CD4-positive, alpha-beta memory T cell (primary cell): ENCODE results near the gene CNTNAP4. TPM values are rescaled to one million over a fixed set of nuclear protein-coding genes. Genes with fewer than 3 reads are reported as not detected.

Experiments used
- CTCF ChIA-PET: fragments of 350-600 bp; sonication (Branson Sonifier 250); formaldehyde crosslinking; loops from one replicate; lab custom pipeline; 2021; ENCODE audit warnings: inconsistent platforms; ENCODE audit not compliant: partially characterized antibody; lab: Charles Lee
- POLR2A ChIA-PET: fragments of 350-600 bp; sonication (Branson Sonifier 250); formaldehyde crosslinking; loops from one replicate; lab custom pipeline; 2021; ENCODE audit not compliant: partially characterized antibody; lab: Charles Lee
- DNase-seq, 5 donors: peaks; one replicate each; pipeline versions ENCODE4 v3.0.0 to v3.0.0-alpha.2; 2020 to 2022; ENCODE audit warnings: mixed read lengths in 1 of 5
- H3K27ac ChIP-seq: one replicate; pipeline ENCODE4 v1.7.0; 2013; ENCODE audit warnings: low read depth, low read length
- H3K27me3 ChIP-seq: 2 replicates; pipeline ENCODE4 v1.7.0; 2013; ENCODE audit warnings: mild to moderate bottlenecking, low read length, moderate library complexity; ENCODE audit not compliant: insufficient read depth
- H3K36me3 ChIP-seq: 2 replicates; pipeline ENCODE4 v1.7.0; 2013; ENCODE audit warnings: mild to moderate bottlenecking, low read length, moderate library complexity; ENCODE audit not compliant: insufficient read depth
- H3K4me1 ChIP-seq: 2 replicates; pipeline ENCODE4 v1.7.0; 2013; ENCODE audit warnings: mild to moderate bottlenecking, low read length, moderate library complexity; ENCODE audit not compliant: insufficient read depth
- H3K4me3 ChIP-seq, 2 donors: one replicate each; pipeline ENCODE4 v1.7.0; 2013; ENCODE audit warnings: low read length in 2 of 2, mild to moderate bottlenecking in 1 of 2
- H3K9me3 ChIP-seq, 2 donors: one replicate each; pipeline ENCODE4 v1.7.0; 2013; ENCODE audit warnings: low read length in 2 of 2, control low read depth in 1 of 2; ENCODE audit not compliant: control insufficient read depth in 1 of 2
- H3K27ac Mint-ChIP-seq, 7 donors: one replicate each; pipeline ENCODE4 v1.8.0; 2020 to 2021; ENCODE audit warnings: mixed read lengths in 7 of 7, mild to moderate bottlenecking in 6 of 7, inconsistent platforms in 3 of 7, moderate library complexity in 3 of 7
- H3K27me3 Mint-ChIP-seq, 2 donors: one replicate each; pipeline ENCODE4 v1.8.0; 2020 to 2021; ENCODE audit warnings: mixed read lengths in 2 of 2
- H3K36me3 Mint-ChIP-seq, 2 donors: one replicate each; pipeline ENCODE4 v1.8.0; 2020 to 2021; ENCODE audit warnings: mixed read lengths in 2 of 2, inconsistent platforms in 1 of 2, mild to moderate bottlenecking in 1 of 2
- H3K4me1 Mint-ChIP-seq, 4 donors: one replicate each; pipeline ENCODE4 v1.8.0; 2020 to 2021; ENCODE audit warnings: mixed read lengths in 4 of 4, mild to moderate bottlenecking in 1 of 4
- H3K4me3 Mint-ChIP-seq, 8 donors: one replicate each; pipeline ENCODE4 v1.8.0; 2020 to 2021; ENCODE audit warnings: mixed read lengths in 8 of 8, mild to moderate bottlenecking in 7 of 8, moderate library complexity in 6 of 8, inconsistent platforms in 3 of 8
- H3K9me3 Mint-ChIP-seq, 8 donors: one replicate each; pipeline ENCODE4 v1.8.0; 2020 to 2021; ENCODE audit warnings: mixed read lengths in 8 of 8, mild to moderate bottlenecking in 5 of 8, inconsistent platforms in 3 of 8, moderate library complexity in 1 of 8
- intact Hi-C: fragments of 100-400 bp; cut with micrococcal nuclease; formaldehyde crosslinking; loops from one replicate; pipeline ENCODE4 v1.15.1; 2023
- polyA plus RNA-seq, 2 donors: library from polyadenylated mRNA; unstranded; fragments of 300-500 nt; fragmentation: Illumina TruSeq; gene quantifications; one replicate each; pipeline ENCODE4 v1.2.3, GENCODE V29; 2021
- total RNA-seq, 2 experiments: library from RNA; stranded (reverse); gene quantifications; one replicate each; pipeline ENCODE4 v1.2.3, GENCODE V29; 2021

The CNTNAP4 gene
- total and polyA plus RNA-seq, 4 experiments from 2014 or later: not detected

GRCh38 chr16:76487411-76488064, 210.3 kb downstream of the CNTNAP4 start:
- no peak overlapping the region for H3K27ac ChIP-seq
- H3K36me3 ChIP-seq: no peaks in the 10 kb centered on the region
- no peak for DNase-seq
- H3K4me1 ChIP-seq: no peaks in the 10 kb centered on the region
- Mint-ChIP-seq H3K9me3 (peaks cover 1 to 18% (median 4%) of the 10 kb centered on the region in 8 donors), H3K4me1 (no peaks in the 10 kb centered on the region), H3K36me3 (no peaks in the 10 kb centered on the region), H3K27ac (no peak overlapping the region), H3K4me3 (no peak overlapping the region), H3K27me3 (no peaks in the 10 kb centered on the region)
- H3K27me3 ChIP-seq: no peaks in the 10 kb centered on the region
- ChIA-PET CTCF (no interaction called here), POLR2A (no interaction called here)
- no peak overlapping the region for H3K4me3 ChIP-seq
- no peaks in the 10 kb centered on the region for H3K9me3 ChIP-seq
- intact Hi-C loops: no loop called here

- intact Hi-C loops: no loop called here
- peaks cover 1 to 18% (median 4%) of the 10 kb centered on the region in 8 donors for H3K9me3 Mint-ChIP-seq
- Histone ChIP-seq H3K4me1 (no peaks in the 10 kb centered on the region), H3K4me3 (no peak overlapping the region), H3K9me3 (no peaks in the 10 kb centered on the region), H3K27me3 (no peaks in the 10 kb centered on the region), H3K36me3 (no peaks in the 10 kb centered on the region), H3K27ac (no peak overlapping the region)
- no peak overlapping the region for H3K4me3 Mint-ChIP-seq
- POLR2A ChIA-PET: no interaction called here
- H3K27ac Mint-ChIP-seq: no peak overlapping the region
- DNase-seq: no peak
- no peaks in the 10 kb centered on the region for H3K36me3 Mint-ChIP-seq
- no peaks in the 10 kb centered on the region for H3K4me1 Mint-ChIP-seq
- no peaks in the 10 kb centered on the region for H3K27me3 Mint-ChIP-seq
- CTCF ChIA-PET: no interaction called here
Measured at GRCh38 chr16:76488065-76488417, 210.8 kb downstream of the CNTNAP4 start.

- ChIA-PET POLR2A (no interaction called here), CTCF (no interaction called here)
- no peak overlapping the region for H3K27ac ChIP-seq
- no peaks in the 10 kb centered on the region for H3K27me3 ChIP-seq
- Mint-ChIP-seq H3K4me3 (no peak overlapping the region), H3K9me3 (peaks cover 1 to 18% (median 3%) of the 10 kb centered on the region in 8 donors), H3K4me1 (no peaks in the 10 kb centered on the region), H3K27ac (no peak overlapping the region), H3K27me3 (no peaks in the 10 kb centered on the region), H3K36me3 (no peaks in the 10 kb centered on the region)
- no peaks in the 10 kb centered on the region for H3K36me3 ChIP-seq
- H3K4me1 ChIP-seq: no peaks in the 10 kb centered on the region
- no peak for DNase-seq
- no peak overlapping the region for H3K4me3 ChIP-seq
- no peaks in the 10 kb centered on the region for H3K9me3 ChIP-seq
- intact Hi-C loops: no loop called here
Measured at GRCh38 chr16:76490036-76490639, 212.9 kb downstream of the CNTNAP4 start.

- H3K36me3 Mint-ChIP-seq: no peaks in the 10 kb centered on the region
- peaks cover 2 to 17% (median 6%) of the 10 kb centered on the region in 8 donors for H3K9me3 Mint-ChIP-seq
- no peak for DNase-seq
- H3K27me3 Mint-ChIP-seq: no peaks in the 10 kb centered on the region
- H3K27me3 ChIP-seq: no peaks in the 10 kb centered on the region
- POLR2A ChIA-PET: no interaction called here
- H3K27ac ChIP-seq: no peak overlapping the region
- intact Hi-C loops: no loop called here
- no peaks in the 10 kb centered on the region for H3K36me3 ChIP-seq
- no peak overlapping the region for H3K4me3 ChIP-seq
- no peaks in the 10 kb centered on the region for H3K4me1 ChIP-seq
- H3K4me1 Mint-ChIP-seq: no peaks in the 10 kb centered on the region
- no peaks in the 10 kb centered on the region for H3K9me3 ChIP-seq
- CTCF ChIA-PET: no interaction called here
- H3K27ac Mint-ChIP-seq: no peak overlapping the region
- no peak overlapping the region for H3K4me3 Mint-ChIP-seq
Measured at GRCh38 chr16:76500006-76500405, 222.8 kb downstream of the CNTNAP4 start.

- intact Hi-C loops: no loop called here
- ChIA-PET POLR2A (no interaction called here), CTCF (no interaction called here)
Measured at GRCh38 chr16:76502063-76502462, 224.9 kb downstream of the CNTNAP4 start.

GRCh38 chr16:76502555-76502954, 225.4 kb downstream of the CNTNAP4 start:
- H3K4me3 ChIP-seq: no peak overlapping the region
- H3K27ac Mint-ChIP-seq: no peak overlapping the region
- H3K9me3 ChIP-seq: no peaks in the 10 kb centered on the region
- H3K9me3 Mint-ChIP-seq: peaks cover 2 to 17% (median 5%) of the 10 kb centered on the region in 8 donors
- H3K27me3 ChIP-seq: no peaks in the 10 kb centered on the region
- no peaks in the 10 kb centered on the region for H3K4me1 Mint-ChIP-seq
- H3K27ac ChIP-seq: no peak overlapping the region
- no peaks in the 10 kb centered on the region for H3K27me3 Mint-ChIP-seq
- H3K36me3 ChIP-seq: no peaks in the 10 kb centered on the region
- ChIA-PET POLR2A (no interaction called here), CTCF (no interaction called here)
- no peak overlapping the region for H3K4me3 Mint-ChIP-seq
- DNase-seq: no peak
- intact Hi-C loops: no loop called here
- H3K36me3 Mint-ChIP-seq: no peaks in the 10 kb centered on the region
- H3K4me1 ChIP-seq: no peaks in the 10 kb centered on the region

More at GRCh38 chr16:76502063-76502462, 224.9 kb downstream of the CNTNAP4 start:
- H3K9me3 ChIP-seq: no peaks in the 10 kb centered on the region
- no peaks in the 10 kb centered on the region for H3K27me3 ChIP-seq
- H3K4me3 ChIP-seq: no peak overlapping the region
- no peak for DNase-seq
- H3K27me3 Mint-ChIP-seq: no peaks in the 10 kb centered on the region
- no peaks in the 10 kb centered on the region for H3K36me3 Mint-ChIP-seq
- H3K4me3 Mint-ChIP-seq: no peak overlapping the region
- H3K9me3 Mint-ChIP-seq: peaks cover 2 to 17% (median 5%) of the 10 kb centered on the region in 8 donors
- H3K27ac ChIP-seq: no peak overlapping the region
- H3K4me1 ChIP-seq: no peaks in the 10 kb centered on the region
- H3K4me1 Mint-ChIP-seq: no peaks in the 10 kb centered on the region
- H3K36me3 ChIP-seq: no peaks in the 10 kb centered on the region
- H3K27ac Mint-ChIP-seq: no peak overlapping the region

- no peak overlapping the region for H3K27ac Mint-ChIP-seq
- H3K9me3 ChIP-seq: no peaks in the 10 kb centered on the region
- no peaks in the 10 kb centered on the region for H3K4me1 Mint-ChIP-seq
- H3K9me3 Mint-ChIP-seq: peaks cover 2 to 17% (median 5%) of the 10 kb centered on the region in 8 donors
- H3K4me3 Mint-ChIP-seq: no peak overlapping the region
- ChIA-PET CTCF (no interaction called here), POLR2A (no interaction called here)
- DNase-seq: no peak
- no peaks in the 10 kb centered on the region for H3K4me1 ChIP-seq
- intact Hi-C loops: no loop called here
- H3K4me3 ChIP-seq: no peak overlapping the region
- H3K36me3 Mint-ChIP-seq: no peaks in the 10 kb centered on the region
- H3K27me3 ChIP-seq: no peaks in the 10 kb centered on the region
- no peaks in the 10 kb centered on the region for H3K36me3 ChIP-seq
- no peak overlapping the region for H3K27ac ChIP-seq
- H3K27me3 Mint-ChIP-seq: no peaks in the 10 kb centered on the region
Measured at GRCh38 chr16:76503091-76503490, 225.9 kb downstream of the CNTNAP4 start.
